ENCODE data around the gene TUBA4B.

Gene TUBA4B

DNA sequence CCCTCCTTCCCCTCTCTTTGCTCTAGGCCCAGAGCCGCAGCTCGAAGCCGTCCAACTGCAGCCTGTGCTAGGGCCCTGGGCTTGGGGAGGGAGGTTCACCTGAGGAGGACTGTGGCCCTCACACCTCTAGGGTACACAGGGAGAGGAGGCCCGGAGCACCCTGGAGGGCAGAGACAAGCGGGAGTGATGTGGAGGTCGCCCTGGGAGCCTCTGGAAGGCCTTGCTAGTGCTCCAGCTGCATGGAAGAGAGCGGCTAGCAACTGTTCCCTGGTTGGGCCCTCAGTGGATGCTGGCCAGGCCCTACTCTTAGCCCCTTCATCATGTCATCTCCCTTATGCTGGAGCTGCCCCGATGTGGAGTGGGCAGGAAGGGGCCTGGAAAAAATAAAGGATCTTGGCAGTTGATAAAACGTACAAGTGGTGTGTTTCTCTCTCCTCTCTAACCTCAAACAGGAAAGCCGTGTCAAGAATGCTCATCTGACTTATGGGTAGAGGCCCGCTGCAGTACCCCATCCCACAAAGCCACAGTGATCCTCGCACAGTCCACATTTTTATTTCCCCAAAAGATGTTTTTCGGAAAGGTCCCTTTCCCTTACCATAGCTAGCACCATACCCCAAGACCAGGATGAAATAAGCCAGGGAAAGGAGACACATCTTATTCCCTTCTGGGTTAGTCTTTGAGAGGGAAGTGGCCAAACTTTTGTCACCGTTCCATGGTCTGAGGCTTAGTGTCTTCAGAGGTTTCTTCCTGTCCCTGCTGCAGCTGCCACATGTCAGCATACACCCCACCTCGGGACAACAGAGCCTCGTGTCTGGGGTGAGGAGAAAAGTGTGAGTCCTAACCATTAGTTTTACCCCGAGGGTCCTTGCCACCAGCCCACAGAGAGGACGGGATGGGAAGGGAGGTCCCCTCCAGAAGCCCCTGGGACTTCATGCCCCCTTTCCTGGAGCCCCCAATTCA is 43.5 kb upstream of the TUBA4B start:
- no peak overlapping the region for H3K4ac ChIP-seq (ENCODE audit: low read depth, low read length)
- H4K12ac ChIP-seq (ENCODE audit: low read depth, low read length) = no peak overlapping the region
- H4K91ac ChIP-seq (ENCODE audit: low read depth, low read length) = no peak overlapping the region
- no peaks in the 10 kb centered on the region for H3K27me3 ChIP-seq (ENCODE audit: insufficient read depth, low read length)
- no CpG with 5 or more reads among the region's 18 CpGs for WGBS (ENCODE audit: extremely low coverage, insufficient coverage, insufficient read length)
- no peak overlapping the region for H3K23ac ChIP-seq (ENCODE audit: low read length)
- H3K36me3 ChIP-seq (ENCODE audit: control insufficient read depth in 1 of 2, insufficient read depth in 2 of 2, low read length in 2 of 2) = peaks cover 52 to 58% of the 10 kb centered on the region in 2 experiments
- no peak overlapping the region for H3K4me2 ChIP-seq (ENCODE audit: low read length)
- H2AFZ ChIP-seq (ENCODE audit: insufficient read depth, low read length, poor library complexity) = no peak overlapping the region
- no peak overlapping the region for H3K9ac ChIP-seq (ENCODE audit: low read length)
- no peak overlapping the region for H2BK120ac ChIP-seq (ENCODE audit: insufficient read depth, low read length, poor library complexity)
- H2BK5ac ChIP-seq (ENCODE audit: low read depth, low read length, poor library complexity) = no peak overlapping the region
- H3K79me2 ChIP-seq (ENCODE audit: control insufficient read depth, insufficient read depth, low read length, poor library complexity) = peaks cover 5% of the 10 kb centered on the region
- H3K79me1 ChIP-seq (ENCODE audit: low read length) = peaks cover 5% of the 10 kb centered on the region
- H3K4me3 ChIP-seq (ENCODE audit: low read depth, low read length) = no peak overlapping the region
- H3K18ac ChIP-seq (ENCODE audit: low read length) = no peak overlapping the region
- H2BK12ac ChIP-seq (ENCODE audit: low read length) = no peak overlapping the region
- no peak overlapping the region for H4K8ac ChIP-seq (ENCODE audit: low read depth, low read length)
- DNase-seq = no peak
- H2AK5ac ChIP-seq (ENCODE audit: low read length) = no peak overlapping the region
- no peak overlapping the region for H3K14ac ChIP-seq (ENCODE audit: low read length)
- peaks cover 2 to 4% of the 10 kb centered on the region in 2 experiments for H3K4me1 ChIP-seq (ENCODE audit: control insufficient read depth in 1 of 2, insufficient read depth in 2 of 2, low read length in 2 of 2)
- no peak overlapping the region for H3K27ac ChIP-seq (ENCODE audit: low read depth, low read length)
- H3K9me3 ChIP-seq (ENCODE audit: insufficient read depth, low read depth, low read length) = no peaks in the 10 kb centered on the region

- Histone ChIP-seq H3K23ac (ENCODE audit: low read length) (no peak overlapping the region), H3K18ac (ENCODE audit: low read length) (no peak overlapping the region)
Observed at GRCh38 chr2:219210196-219210885, 42.7 kb upstream of the TUBA4B start.

DNA sequence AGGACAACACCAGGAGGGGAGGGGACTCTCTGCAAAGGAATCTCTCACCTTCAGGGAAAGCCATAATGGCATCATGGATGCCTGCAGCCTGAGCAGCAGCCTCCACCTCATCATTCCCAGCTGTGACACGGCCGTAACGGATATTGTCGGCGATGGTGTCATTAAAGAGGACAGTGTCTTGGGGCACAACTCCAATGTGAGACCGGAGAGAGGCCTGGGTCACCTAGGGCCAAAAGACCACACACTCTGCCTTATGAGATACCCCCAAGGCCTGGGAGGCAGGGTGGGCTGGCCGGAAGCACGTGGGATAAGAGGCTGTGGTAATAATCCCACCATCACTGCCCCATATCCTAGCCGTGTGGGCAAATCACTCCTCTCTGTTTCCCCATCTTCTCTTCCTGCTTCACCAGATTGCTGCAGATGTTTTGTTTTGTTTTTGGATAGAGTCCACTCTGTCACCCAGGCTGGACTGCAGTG is 42.1 kb upstream of the TUBA4B start:
- WGBS (ENCODE audit: extremely low coverage, insufficient coverage, insufficient read length) = no CpG with 5 or more reads among the region's 9 CpGs
- Histone ChIP-seq H3K4me2 (ENCODE audit: low read length) (no peak overlapping the region), H2BK12ac (ENCODE audit: low read length) (no peak overlapping the region)

More at GRCh38 chr2:219210196-219210885, 42.7 kb upstream of the TUBA4B start:
- Histone ChIP-seq H2BK5ac (ENCODE audit: low read depth, low read length, poor library complexity) (no peak overlapping the region), H2AK5ac (ENCODE audit: low read length) (no peak overlapping the region), H4K8ac (ENCODE audit: low read depth, low read length) (no peak overlapping the region), H2BK120ac (ENCODE audit: insufficient read depth, low read length, poor library complexity) (no peak overlapping the region), H3K79me1 (ENCODE audit: low read length) (peaks cover 5% of the 10 kb centered on the region), H3K27ac (ENCODE audit: low read depth, low read length) (no peak overlapping the region), H4K12ac (ENCODE audit: low read depth, low read length) (no peak overlapping the region), H4K91ac (ENCODE audit: low read depth, low read length) (no peak overlapping the region), H3K9ac (ENCODE audit: low read length) (no peak overlapping the region), H3K27me3 (ENCODE audit: insufficient read depth, low read length) (no peaks in the 10 kb centered on the region), H3K9me3 (ENCODE audit: insufficient read depth, low read depth, low read length) (no peaks in the 10 kb centered on the region), H3K36me3 (ENCODE audit: control insufficient read depth in 1 of 2, insufficient read depth in 2 of 2, low read length in 2 of 2) (peaks cover 56 to 63% of the 10 kb centered on the region in 2 experiments), H3K79me2 (ENCODE audit: control insufficient read depth, insufficient read depth, low read length, poor library complexity) (peaks cover 5% of the 10 kb centered on the region), H3K4ac (ENCODE audit: low read depth, low read length) (no peak overlapping the region), H3K14ac (ENCODE audit: low read length) (no peak overlapping the region), H3K4me2 (ENCODE audit: low read length) (no peak overlapping the region), H3K4me1 (ENCODE audit: control insufficient read depth in 1 of 2, insufficient read depth in 2 of 2, low read length in 2 of 2) (peaks cover 2 to 4% of the 10 kb centered on the region in 2 experiments), H2BK12ac (ENCODE audit: low read length) (no peak overlapping the region), H3K4me3 (ENCODE audit: low read depth, low read length) (no peak overlapping the region), H2AFZ (ENCODE audit: insufficient read depth, low read length, poor library complexity) (no peak overlapping the region)
- WGBS (ENCODE audit: extremely low coverage, insufficient coverage, insufficient read length) = no CpG with 5 or more reads among the region's 24 CpGs
- no peak for DNase-seq

GRCh38 chr2:219213026-219213415 is 40.0 kb upstream of the TUBA4B start:
- Histone ChIP-seq H4K91ac (ENCODE audit: low read depth, low read length) (no peak overlapping the region), H3K79me2 (ENCODE audit: control insufficient read depth, insufficient read depth, low read length, poor library complexity) (peaks cover 1% of the 10 kb centered on the region), H3K9ac (ENCODE audit: low read length) (no peak overlapping the region), H3K9me3 (ENCODE audit: insufficient read depth, low read depth, low read length) (no peaks in the 10 kb centered on the region), H3K27ac (ENCODE audit: low read depth, low read length) (no peak overlapping the region), H3K27me3 (ENCODE audit: insufficient read depth, low read length) (no peaks in the 10 kb centered on the region), H3K4me1 (ENCODE audit: control insufficient read depth in 1 of 2, insufficient read depth in 2 of 2, low read length in 2 of 2) (peaks cover 2 to 5% of the 10 kb centered on the region in 2 experiments), H4K12ac (ENCODE audit: low read depth, low read length) (no peak overlapping the region), H2BK5ac (ENCODE audit: low read depth, low read length, poor library complexity) (no peak overlapping the region), H3K4me3 (ENCODE audit: low read depth, low read length) (no peak overlapping the region), H4K8ac (ENCODE audit: low read depth, low read length) (no peak overlapping the region), H3K36me3 (ENCODE audit: control insufficient read depth in 1 of 2, insufficient read depth in 2 of 2, low read length in 2 of 2) (peaks cover 58 to 65% of the 10 kb centered on the region in 2 experiments), H2BK12ac (ENCODE audit: low read length) (no peak overlapping the region), H2AK5ac (ENCODE audit: low read length) (no peak overlapping the region), H3K14ac (ENCODE audit: low read length) (no peak overlapping the region), H3K18ac (ENCODE audit: low read length) (no peak overlapping the region), H2AFZ (ENCODE audit: insufficient read depth, low read length, poor library complexity) (no peak overlapping the region), H2BK120ac (ENCODE audit: insufficient read depth, low read length, poor library complexity) (no peak overlapping the region), H3K4ac (ENCODE audit: low read depth, low read length) (no peak overlapping the region), H3K79me1 (ENCODE audit: low read length) (peaks cover 2% of the 10 kb centered on the region), H3K23ac (ENCODE audit: low read length) (no peak overlapping the region), H3K4me2 (ENCODE audit: low read length) (no peak overlapping the region)
- no CpG with 5 or more reads among the region's 8 CpGs for WGBS (ENCODE audit: extremely low coverage, insufficient coverage, insufficient read length)
- no peak for DNase-seq

More for the DNA sequence above, 42.1 kb upstream of the TUBA4B start:
- H3K36me3 ChIP-seq (ENCODE audit: control insufficient read depth in 1 of 2, insufficient read depth in 2 of 2, low read length in 2 of 2) = peaks cover 58 to 63% of the 10 kb centered on the region in 2 experiments
- H3K4ac ChIP-seq (ENCODE audit: low read depth, low read length) = no peak overlapping the region
- H3K27ac ChIP-seq (ENCODE audit: low read depth, low read length) = no peak overlapping the region
- DNase-seq = no peak
- H3K79me1 ChIP-seq (ENCODE audit: low read length) = peaks cover 5% of the 10 kb centered on the region
- H2AFZ ChIP-seq (ENCODE audit: insufficient read depth, low read length, poor library complexity) = no peak overlapping the region
- H3K18ac ChIP-seq (ENCODE audit: low read length) = no peak overlapping the region
- H3K4me3 ChIP-seq (ENCODE audit: low read depth, low read length) = no peak overlapping the region
- no peak overlapping the region for H3K14ac ChIP-seq (ENCODE audit: low read length)
- H3K4me1 ChIP-seq (ENCODE audit: control insufficient read depth in 1 of 2, insufficient read depth in 2 of 2, low read length in 2 of 2) = peaks cover 2 to 4% of the 10 kb centered on the region in 2 experiments
- H3K27me3 ChIP-seq (ENCODE audit: insufficient read depth, low read length) = no peaks in the 10 kb centered on the region
- no peak overlapping the region for H2AK5ac ChIP-seq (ENCODE audit: low read length)
- H2BK5ac ChIP-seq (ENCODE audit: low read depth, low read length, poor library complexity) = no peak overlapping the region
- no peak overlapping the region for H2BK120ac ChIP-seq (ENCODE audit: insufficient read depth, low read length, poor library complexity)
- H3K9me3 ChIP-seq (ENCODE audit: insufficient read depth, low read depth, low read length) = no peaks in the 10 kb centered on the region
- H3K9ac ChIP-seq (ENCODE audit: low read length) = no peak overlapping the region
- H3K79me2 ChIP-seq (ENCODE audit: control insufficient read depth, insufficient read depth, low read length, poor library complexity) = peaks cover 5% of the 10 kb centered on the region
- no peak overlapping the region for H4K12ac ChIP-seq (ENCODE audit: low read depth, low read length)
- H3K23ac ChIP-seq (ENCODE audit: low read length) = no peak overlapping the region
- H4K91ac ChIP-seq (ENCODE audit: low read depth, low read length) = no peak overlapping the region
- H4K8ac ChIP-seq (ENCODE audit: low read depth, low read length) = no peak overlapping the region

Data from trophoblast cell (in vitro differentiated cells and primary cell).